8988T (cell line): ENCODE measurements around the gene GALNTL6.
"Not testable (repeated sequence)": the region's sequence is repeated elsewhere in the genome, so short reads cannot be mapped to it uniquely, and the experiment has no call there.

Source experiments
- DNase-seq: peaks from one replicate; pipeline ENCODE4 v3.0.0; 2011

GALNTL6 gene

GRCh38 chr4:172777729-172778431, 964.7 kb downstream of the GALNTL6 start:
- DNase-seq, result no peak

GRCh38 chr4:172778583-172778982, 965.4 kb downstream of the GALNTL6 start:
- no peak for DNase-seq

- DNase-seq, result no peak
Observed at GRCh38 chr4:172780566-172781081, 967.4 kb downstream of the GALNTL6 start.

GRCh38 chr4:172785613-172786012, 972.4 kb downstream of the GALNTL6 start:
- DNase-seq, result no peak

GRCh38 chr4:172786039-172786792, 973.0 kb downstream of the GALNTL6 start:
- DNase-seq, result no peak

GRCh38 chr4:172787111-172787510, 973.9 kb downstream of the GALNTL6 start:
- no peak for DNase-seq

- no peak for DNase-seq
Observed at GRCh38 chr4:172791841-172792240, 978.6 kb downstream of the GALNTL6 start.

DNA sequence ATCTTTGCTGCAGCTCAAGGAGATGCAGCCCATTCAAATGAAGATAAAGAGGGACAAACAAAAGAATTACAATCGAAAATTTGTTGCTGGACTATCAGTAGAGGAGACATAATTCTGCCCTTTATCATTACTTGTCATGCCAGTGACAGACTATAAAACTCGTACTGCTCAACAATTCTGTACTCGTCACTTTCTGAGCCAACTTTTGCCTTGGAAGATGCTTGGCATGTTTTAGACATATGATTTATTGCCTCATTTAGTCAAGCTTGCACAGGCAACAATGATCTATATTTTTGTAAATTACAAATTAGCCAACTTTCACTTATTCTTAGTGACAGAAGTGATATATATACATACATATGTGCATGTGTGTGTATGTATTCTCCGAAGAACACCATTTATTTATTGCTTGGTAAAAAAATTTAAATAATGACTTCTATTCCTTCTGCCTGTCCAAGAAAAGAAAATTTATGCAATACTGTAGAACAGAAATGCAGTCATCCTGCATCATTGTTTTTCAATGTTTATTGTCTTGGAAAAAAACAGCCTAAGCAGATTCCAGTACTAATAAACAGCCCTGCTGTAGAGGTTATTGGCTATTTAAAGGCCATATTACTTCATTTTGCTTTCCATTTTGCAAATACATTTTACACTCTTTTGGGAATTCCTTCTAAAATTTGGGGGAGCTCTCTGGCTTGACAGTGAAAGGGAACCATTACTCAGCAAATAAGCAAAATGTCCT, 980.5 kb downstream of the GALNTL6 start:
- DNase-seq, result no peak

DNA sequence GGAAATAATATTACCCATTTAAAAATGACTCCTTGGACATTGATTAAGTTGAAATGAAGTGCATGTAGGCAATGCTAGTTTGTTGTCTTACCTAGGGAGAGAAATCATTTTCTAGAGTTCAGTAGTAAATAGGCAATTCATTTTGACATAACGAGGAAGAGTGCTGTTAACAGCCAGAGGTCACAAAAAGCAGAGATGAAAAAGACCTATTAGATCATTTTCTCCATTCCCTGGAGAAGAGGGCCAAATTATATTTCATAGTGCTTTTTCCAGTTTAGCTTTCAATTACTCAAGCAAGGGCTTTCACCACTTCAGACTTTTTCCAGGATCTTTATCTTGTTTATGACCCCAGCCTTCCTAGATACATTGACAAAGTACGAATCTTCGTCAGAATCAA, 981.1 kb downstream of the GALNTL6 start:
- no peak for DNase-seq

- not testable (repeated sequence) for DNase-seq
Observed at GRCh38 chr4:172797281-172797680, 984.1 kb downstream of the GALNTL6 start.

DNA sequence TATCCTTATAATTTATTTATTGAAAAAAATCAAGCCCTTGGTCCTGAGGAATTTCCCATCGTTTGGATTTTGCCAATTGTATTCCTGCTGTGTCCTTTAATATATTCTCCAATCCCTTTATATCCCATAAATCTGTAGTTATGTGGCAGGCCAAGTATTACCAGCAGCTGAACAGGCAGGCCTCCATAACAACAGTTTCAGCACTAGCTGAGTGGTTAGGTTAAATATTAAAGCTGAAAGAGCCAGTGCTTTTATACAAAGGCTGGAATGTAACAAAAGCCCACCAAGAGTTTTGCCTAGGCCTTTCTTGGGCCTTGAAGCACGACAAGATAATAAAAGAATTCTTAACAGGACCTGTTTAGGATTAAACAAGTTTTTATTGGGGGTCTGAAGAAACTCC, 988.8 kb downstream of the GALNTL6 start:
- no peak for DNase-seq

GRCh38 chr4:172806841-172807240, 993.6 kb downstream of the GALNTL6 start:
- DNase-seq, result no peak

- DNase-seq, result no peak
Observed at GRCh38 chr4:172808196-172808595, 995.0 kb downstream of the GALNTL6 start.

DNA sequence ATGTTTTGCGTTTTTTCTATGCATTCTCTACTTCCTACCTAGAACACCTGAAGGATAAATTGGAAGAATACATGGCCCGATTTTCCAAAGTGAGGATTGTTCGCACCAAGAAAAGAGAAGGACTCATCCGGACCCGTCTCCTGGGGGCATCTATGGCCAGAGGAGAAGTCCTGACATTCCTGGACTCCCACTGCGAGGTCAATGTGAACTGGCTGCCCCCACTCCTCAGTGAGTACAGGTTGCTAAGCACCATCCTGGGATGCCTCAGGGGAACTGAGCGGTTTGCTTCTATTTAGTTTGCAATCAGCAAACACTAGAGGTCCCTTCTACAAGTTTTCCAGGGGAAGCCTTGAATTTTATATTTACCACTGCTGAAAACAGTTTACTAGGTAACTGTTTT, 996.1 kb downstream of the GALNTL6 start:
- no peak for DNase-seq

DNA sequence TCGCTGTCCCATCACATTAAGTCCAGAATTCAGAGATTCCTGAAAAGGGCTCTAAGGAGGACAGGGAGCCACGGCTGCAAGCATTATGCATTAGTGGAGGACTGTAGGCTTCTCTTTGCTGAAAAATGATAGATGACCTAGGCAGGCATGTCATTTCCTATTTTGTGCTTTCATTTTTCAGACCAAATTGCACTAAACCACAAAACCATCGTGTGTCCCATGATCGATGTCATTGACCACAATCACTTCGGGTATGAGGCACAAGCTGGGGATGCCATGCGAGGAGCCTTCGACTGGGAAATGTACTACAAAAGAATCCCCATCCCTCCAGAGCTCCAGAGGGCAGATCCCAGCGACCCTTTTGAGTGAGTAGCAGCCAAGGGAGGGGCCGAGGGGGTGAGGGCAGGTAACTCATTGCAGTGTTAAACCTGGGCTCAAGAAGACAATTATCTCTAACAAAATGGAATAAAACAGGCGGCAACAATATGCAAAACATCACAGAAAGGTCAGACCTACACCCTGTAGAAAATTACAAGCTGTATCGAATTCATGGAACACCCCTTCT, 1000.2 kb downstream of the GALNTL6 start:
- no peak for DNase-seq

- no peak for DNase-seq
Observed at GRCh38 chr4:172815499-172816164, 1002.4 kb downstream of the GALNTL6 start.

DNA sequence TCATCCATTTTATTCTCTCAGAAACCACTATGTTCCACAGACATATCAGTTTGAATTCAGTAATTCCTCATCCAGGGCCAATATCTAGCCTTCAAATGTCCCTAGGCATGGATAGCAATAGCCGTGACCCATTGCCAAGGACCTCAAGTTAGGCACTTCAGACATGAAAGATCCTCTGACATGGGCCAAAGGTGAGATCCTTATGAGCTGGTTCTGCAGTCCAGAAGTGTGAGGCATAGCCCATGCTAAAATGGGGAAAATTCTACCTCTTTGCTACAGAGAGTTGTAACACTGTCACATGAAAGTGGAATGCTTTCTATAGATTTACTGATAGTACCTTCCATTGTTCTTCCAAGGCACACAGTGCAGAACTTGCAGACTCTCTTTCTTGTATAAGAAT, 1005.7 kb downstream of the GALNTL6 start:
- DNase-seq, result no peak

DNA sequence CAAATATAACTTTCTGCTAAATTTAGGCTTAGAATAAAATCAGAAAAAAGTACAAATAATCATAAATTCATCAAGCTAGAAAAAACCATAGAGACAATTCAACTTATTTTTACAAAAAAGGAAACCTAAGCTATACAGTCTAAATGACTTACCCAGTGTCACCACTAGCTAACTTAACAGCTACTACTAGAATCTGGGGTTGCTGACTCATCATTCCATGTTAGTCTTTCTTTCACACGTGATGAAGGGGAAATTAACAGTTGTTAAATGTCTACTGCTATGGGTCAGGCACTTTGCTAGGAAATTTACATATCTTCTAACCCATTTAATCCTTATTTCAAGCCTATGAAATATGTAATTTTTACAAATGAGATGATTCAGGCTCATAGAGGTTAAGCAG, 1006.1 kb downstream of the GALNTL6 start:
- DNase-seq, result no peak

GRCh38 chr4:172822331-172822730, 1009.1 kb downstream of the GALNTL6 start:
- DNase-seq, result no peak

DNA sequence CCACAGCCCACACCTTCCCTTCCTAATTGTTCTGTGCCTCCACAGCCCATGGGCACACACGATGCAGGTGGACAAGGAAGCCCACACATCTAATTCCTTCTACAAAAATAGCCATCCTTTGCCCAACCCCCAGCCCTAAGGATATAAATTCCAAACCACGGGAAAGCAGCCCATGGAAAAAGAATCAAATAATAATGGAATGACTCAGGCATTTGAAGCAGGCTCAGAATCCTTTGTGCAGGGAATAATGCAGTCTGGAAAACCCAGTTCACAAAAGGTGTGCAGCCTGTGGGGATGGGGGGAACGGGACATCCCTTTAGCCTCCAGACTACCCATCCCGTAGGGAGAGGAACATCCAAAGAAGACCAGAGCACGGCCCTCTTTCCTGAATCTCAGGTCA, 1013.1 kb downstream of the GALNTL6 start:
- DNase-seq, result no peak

GRCh38 chr4:172826861-172827260, 1013.7 kb downstream of the GALNTL6 start:
- no peak for DNase-seq

DNA sequence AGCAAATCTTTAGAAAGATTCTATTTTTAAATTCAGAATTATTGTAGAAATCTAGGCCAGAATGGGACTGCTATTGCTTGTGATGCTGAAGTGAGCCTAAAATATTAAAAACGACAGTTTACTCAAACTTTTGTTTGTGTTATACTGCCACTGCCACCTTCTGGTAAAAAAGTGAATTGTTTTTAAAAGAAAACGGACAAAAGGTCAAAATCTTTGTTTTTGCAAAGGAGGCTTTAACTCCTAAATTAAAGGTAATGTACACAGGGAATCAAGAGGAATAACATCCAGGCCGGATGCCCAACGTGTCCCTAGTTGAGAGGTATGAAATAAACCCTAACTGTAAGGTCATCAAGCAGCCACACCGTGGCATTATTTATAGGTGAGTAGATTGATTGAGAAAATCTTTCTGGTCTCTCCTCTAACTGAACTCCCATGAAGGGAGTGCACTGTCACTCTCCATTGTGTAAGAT, 1017.1 kb downstream of the GALNTL6 start:
- DNase-seq, result no peak

GRCh38 chr4:172836661-172837060, 1023.5 kb downstream of the GALNTL6 start:
- no peak for DNase-seq
